Panc1 (cell line): ENCODE measurements around the gene TRAPPC10. TPM values are rescaled to one million over a fixed set of nuclear protein-coding genes. Genes with fewer than 3 reads are reported as not detected.

Experiments used
- ATAC-seq: fragments of 200-7000 bp; cut with Tn5 transposase; 2 replicates; pipeline ENCODE4 v1.9.1; 2020; ENCODE audit warnings: mild to moderate bottlenecking, moderate library complexity
- BruUV-seq: library from RNA; stranded (reverse); fragments of 400-500 nt; replicated peaks from 2 replicates; lab custom pipeline; 2021; lab: Mats Ljungman, UMichigan
- CTCF ChIA-PET: fragments of 300-600 bp; sonication (Branson Sonifier 250); formaldehyde crosslinking; loops from one replicate; lab custom pipeline; 2022; ENCODE audit warnings: antibody characterized with exemption; lab: Charles Lee
- POLR2A ChIA-PET: fragments of 300-600 bp; sonication (Branson Sonifier 250); formaldehyde crosslinking; loops from one replicate; lab custom pipeline; 2022; ENCODE audit warnings: antibody characterized with exemption; lab: Charles Lee
- DNase-seq: peaks from one replicate; pipeline ENCODE4 v3.0.0-alpha.2; 2010; ENCODE audit warnings: low read depth, low spot score
- H3K27ac ChIP-seq: 2 replicates; pipeline ENCODE4 v1.5.1; 2011; ENCODE audit warnings: mild to moderate bottlenecking, low read length, inconsistent platforms
- H3K27me3 ChIP-seq: fragments of 200-500 bp; sonication (Bioruptor generic); 2 replicates; pipeline ENCODE4 v1.6.0; 2014; ENCODE audit warnings: low read length, inconsistent platforms; ENCODE audit not compliant: control insufficient read depth, insufficient read depth
- H3K36me3 ChIP-seq: fragments of 200-500 bp; sonication (Bioruptor generic); 2 replicates; pipeline ENCODE4 v1.5.1; 2014; ENCODE audit warnings: inconsistent platforms, mild to moderate bottlenecking, low read length, moderate library complexity; ENCODE audit not compliant: control insufficient read depth, insufficient read depth
- H3K4me1 ChIP-seq: 2 replicates; pipeline ENCODE4 v1.5.1; 2011; ENCODE audit warnings: inconsistent platforms, mild to moderate bottlenecking, low read length, moderate library complexity; ENCODE audit not compliant: control insufficient read depth, insufficient read depth
- H3K4me3 ChIP-seq, 2 experiments: 2 replicates each; pipeline ENCODE4 v1.5.1; 2011 to 2012; ENCODE audit warnings: low read depth in 2 of 2, low read length in 2 of 2, mild to moderate bottlenecking in 2 of 2, inconsistent platforms in 1 of 2, moderate library complexity in 1 of 2
- H3K9me3 ChIP-seq: fragments of 200-500 bp; sonication (Bioruptor generic); 2 replicates; pipeline ENCODE4 v1.5.1; 2014; ENCODE audit warnings: low read depth, mild to moderate bottlenecking, inconsistent platforms, low read length, moderate library complexity; ENCODE audit not compliant: control insufficient read depth, insufficient read depth
- CTCF ChIP-seq: fragments of 450-650 bp; IDR thresholded peaks from 2 replicates; pipeline ENCODE4 v1.5.1; 2017; ENCODE audit warnings: mild to moderate bottlenecking
- POLR2AphosphoS5 ChIP-seq: IDR thresholded peaks from 2 replicates; pipeline ENCODE4 v1.6.1; 2012; ENCODE audit warnings: mild to moderate bottlenecking, low read depth, low read length, moderate library complexity
- REST ChIP-seq, 2 experiments: IDR thresholded peaks; 2 replicates each; pipeline ENCODE4 v1.6.1; 2011 to 2012; ENCODE audit warnings: low read depth in 2 of 2, control low read depth in 1 of 2, low read length in 1 of 2, mild to moderate bottlenecking in 1 of 2, moderate library complexity in 1 of 2; ENCODE audit not compliant: insufficient read depth in 1 of 2
- SIN3A ChIP-seq: IDR thresholded peaks from 2 replicates; pipeline ENCODE4 v1.6.1; 2012; ENCODE audit warnings: low read depth, mild to moderate bottlenecking, low read length, moderate library complexity, borderline replicate concordance; ENCODE audit not compliant: insufficient read depth
- TCF7L2 ChIP-seq: IDR thresholded peaks from 2 replicates; pipeline ENCODE4 v1.6.1; 2011; ENCODE audit warnings: mild to moderate bottlenecking, low read depth, low read length, inconsistent platforms
- in situ Hi-C: cut with HindIII; loops from 2 replicates; pipeline ENCODE4 v1.10.0; 2016; ENCODE audit warnings: low sequenced_read_pairs, low pct_unique_long_range_greater_than_20kb
- intact Hi-C: fragments of 100-400 bp; cut with micrococcal nuclease; formaldehyde crosslinking; loops from one replicate; pipeline ENCODE4 v1.10.0; 2022; ENCODE audit not compliant: unreplicated experiment
- total RNA-seq: library from RNA; stranded (reverse); gene quantifications from one replicate; pipeline ENCODE4 v1.2.1, GENCODE V29; 2021; ENCODE audit not compliant: unreplicated experiment

Gene TRAPPC10
- total RNA-seq, 1 experiment from 2014 or later: 34.5 TPM

GRCh38 chr21:43988016-43988415, 24.1 kb upstream of the TRAPPC10 start:
- Histone ChIP-seq H3K27me3 (no peaks in the 10 kb centered on the region), H3K4me3 (no peak overlapping the region), H3K36me3 (no peaks in the 10 kb centered on the region), H3K9me3 (no peaks in the 10 kb centered on the region), H3K4me1 (no peaks in the 10 kb centered on the region), H3K27ac (no peak overlapping the region)
- no TSS peak for BruUV-seq
- TF ChIP-seq CTCF (no peak), SIN3A (no peak), REST (IDR thresholded peaks at IDR 0.05; ENCODE audit: insufficient read depth in 1 of 2, low read depth in 2 of 2, low read length in 1 of 2) (no peak), TCF7L2 (no peak), POLR2AphosphoS5 (no peak)
- ChIA-PET CTCF (interaction anchor here (1.0 kb wide), 1 partner anchor 13 kb away, joined by 5 read pairs; no protein-coding TSS in a partner anchor), POLR2A (no interaction called here)
- in situ Hi-C loops: no loop called here
- intact Hi-C loops: no loop called here
- no peak for ATAC-seq
- no peak for DNase-seq

GRCh38 chr21:43988506-43989230, 23.4 kb upstream of the TRAPPC10 start:
- H3K27me3 ChIP-seq: no peaks in the 10 kb centered on the region
- intact Hi-C loops (no loop called here), in situ Hi-C loops (no loop called here)
- CTCF ChIA-PET: interaction anchor here (1.0 kb wide), 1 partner anchor 13 kb away, joined by 5 read pairs; no protein-coding TSS in a partner anchor
- DNase-seq: no peak
- no peak overlapping the region for H3K4me3 ChIP-seq
- POLR2A ChIA-PET: no interaction called here
- no TSS peak for BruUV-seq
- TF ChIP-seq CTCF (no peak), SIN3A (no peak), POLR2AphosphoS5 (no peak), REST (IDR thresholded peaks at IDR 0.05; ENCODE audit: insufficient read depth in 1 of 2, low read depth in 2 of 2, low read length in 1 of 2) (no peak), TCF7L2 (no peak)
- no peak for ATAC-seq
- H3K36me3 ChIP-seq: no peaks in the 10 kb centered on the region
- H3K4me1 ChIP-seq: no peaks in the 10 kb centered on the region
- H3K9me3 ChIP-seq: no peaks in the 10 kb centered on the region
- no peak overlapping the region for H3K27ac ChIP-seq
